SU-DHL-6 (cell line): ENCODE results near the gene RNASE8.

Experiments
- CTCF ChIP-seq: fragments of 200-600 bp; sonication (generic); IDR thresholded peaks from one replicate; pipeline ENCODE4 v1.5.1; 2017; ENCODE audit warnings: antibody characterized with exemption, mild to moderate bottlenecking, low read length, moderate library complexity; ENCODE audit not compliant: insufficient read depth, poor library complexity, severe bottlenecking
- EZH2phosphoT487 ChIP-seq: fragments of 200-600 bp; sonication (generic), shearing (Covaris generic); conservative IDR thresholded peaks from 2 replicates; pipeline ENCODE4 v1.6.1; 2018; ENCODE audit warnings: mild to moderate bottlenecking, antibody characterized with exemption, low read length, moderate library complexity, mixed read lengths

GRCh38 chr14:21102521-21103410 is 45.1 kb downstream of the RNASE8 start:
- TF ChIP-seq CTCF (no peak), EZH2phosphoT487 (no peak)
